SK-N-MC (cell line): ENCODE measurements around the gene ARVCF.

Source experiments
- EZH2 ChIP-seq: fragments of 200-600 bp; sonication (generic); IDR thresholded peaks from one replicate; pipeline ENCODE4 v1.6.1; 2017; ENCODE audit warnings: antibody characterized with exemption
- FOXP2 ChIP-seq: optimal IDR thresholded peaks from 2 replicates; pipeline ENCODE3; 2011; ENCODE audit warnings: mild to moderate bottlenecking, moderate library complexity; ENCODE audit not compliant: insufficient read depth; ENCODE audit errors: extremely low read length, control extremely low read depth
- POLR2AphosphoS5 ChIP-seq: IDR thresholded peaks from 2 replicates; pipeline ENCODE4 v1.6.1; 2012; ENCODE audit warnings: mild to moderate bottlenecking, low read depth, low read length, borderline replicate concordance

DNA sequence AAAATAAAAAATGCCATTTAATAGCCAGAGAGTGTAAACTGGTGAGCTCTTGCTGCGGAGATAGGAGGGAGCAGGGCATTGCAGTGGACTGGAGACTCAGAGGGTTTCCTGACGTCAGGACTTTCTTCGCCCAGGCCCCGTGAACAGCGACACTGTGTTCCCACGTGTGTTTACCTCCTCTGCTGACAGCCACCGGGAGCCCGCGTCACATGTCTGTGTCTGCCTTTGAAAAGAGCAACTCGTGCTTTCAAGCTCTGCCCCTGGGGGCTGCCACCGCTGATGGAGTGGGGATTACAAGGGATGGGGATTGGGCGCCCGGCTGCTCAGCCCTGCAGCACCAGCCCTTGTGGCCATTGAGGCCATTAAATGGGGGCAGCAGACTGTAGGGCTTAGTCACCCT lies 7.6 kb upstream of the ARVCF start:
- TF ChIP-seq EZH2: no peak
- no peak for TF ChIP-seq POLR2AphosphoS5
- no peak for TF ChIP-seq FOXP2
